ENCODE measurements around the gene ZSWIM4.
"Not testable (repeated sequence)": the region's sequence is repeated elsewhere in the genome, so short reads cannot be mapped to it uniquely, and the experiment has no call there.

The ZSWIM4 gene

GRCh38 chr19:13794757-13795589, at the start of gene ZSWIM4:
Gene ZSWIM4 (plus strand): TSS chr19:13795443. CDS start chr19:13795649, 206 bp downstream.
- POLR2A ChIA-PET: interaction anchor here (0.9 to 2.1 kb wide), 9 partner anchors 20 to 71 kb away, joined by 3 to 7 read pairs (median 4); partner anchors contain the start of gene MRI1
- peak; percentile 95 for DNase-seq (ENCODE audit: low read depth, low spot score)
- peak within 1 kb of the TSS; percentile 94 for H3K4me3 ChIP-seq (ENCODE audit: low read depth, low read length)
- CTCF ChIA-PET: interaction anchor here (0.7 to 6.7 kb wide), 3 partner anchors 9 to 68 kb away, joined by 3 to 65 read pairs (median 31); no protein-coding TSS in a partner anchor
- TF ChIP-seq, protein P1, sequence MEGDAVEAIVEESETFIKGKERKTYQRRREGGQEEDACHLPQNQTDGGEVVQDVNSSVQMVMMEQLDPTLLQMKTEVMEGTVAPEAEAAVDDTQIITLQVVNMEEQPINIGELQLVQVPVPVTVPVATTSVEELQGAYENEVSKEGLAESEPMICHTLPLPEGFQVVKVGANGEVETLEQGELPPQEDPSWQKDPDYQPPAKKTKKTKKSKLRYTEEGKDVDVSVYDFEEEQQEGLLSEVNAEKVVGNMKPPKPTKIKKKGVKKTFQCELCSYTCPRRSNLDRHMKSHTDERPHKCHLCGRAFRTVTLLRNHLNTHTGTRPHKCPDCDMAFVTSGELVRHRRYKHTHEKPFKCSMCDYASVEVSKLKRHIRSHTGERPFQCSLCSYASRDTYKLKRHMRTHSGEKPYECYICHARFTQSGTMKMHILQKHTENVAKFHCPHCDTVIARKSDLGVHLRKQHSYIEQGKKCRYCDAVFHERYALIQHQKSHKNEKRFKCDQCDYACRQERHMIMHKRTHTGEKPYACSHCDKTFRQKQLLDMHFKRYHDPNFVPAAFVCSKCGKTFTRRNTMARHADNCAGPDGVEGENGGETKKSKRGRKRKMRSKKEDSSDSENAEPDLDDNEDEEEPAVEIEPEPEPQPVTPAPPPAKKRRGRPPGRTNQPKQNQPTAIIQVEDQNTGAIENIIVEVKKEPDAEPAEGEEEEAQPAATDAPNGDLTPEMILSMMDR (IDR thresholded peaks at IDR 0.05; ENCODE audit: insufficient read depth, low read length, missing control alignments): no peak

GRCh38 chr19:13747098-13747453, 48.2 kb upstream of the ZSWIM4 start:
- ChIA-PET CTCF (interaction anchor here (1.2 to 1.3 kb wide), 2 partner anchors 15 to 499 kb away, joined by 3 to 4 read pairs; no protein-coding TSS in a partner anchor), POLR2A (interaction anchor here (1.2 to 2.3 kb wide), 3 partner anchors 16 to 693 kb away, joined by 3 to 11 read pairs (median 11); partner anchors contain the start of gene C19orf53)
- H3K4me3 ChIP-seq (ENCODE audit: low read depth, low read length): peak overlapping the region; percentile 80
- no peak for DNase-seq (ENCODE audit: low read depth, low spot score)
- TF ChIP-seq, protein P1 (IDR thresholded peaks at IDR 0.05; ENCODE audit: insufficient read depth, low read length, missing control alignments): no peak

- POLR2A ChIA-PET: interaction anchor here (1.1 to 2.3 kb wide), 4 partner anchors 15 to 694 kb away, joined by 3 to 11 read pairs (median 7); partner anchors contain the start of gene C19orf53
- CTCF ChIA-PET: interaction anchor here (0.9 to 2.4 kb wide), 11 partner anchors 11 to 500 kb away, joined by 3 to 9 read pairs (median 3); partner anchors contain the start of gene MRI1
- TF ChIP-seq, protein P1 (IDR thresholded peaks at IDR 0.05; ENCODE audit: insufficient read depth, low read length, missing control alignments): no peak
- peak overlapping the region; percentile 80 for H3K4me3 ChIP-seq (ENCODE audit: low read depth, low read length)
- no peak for DNase-seq (ENCODE audit: low read depth, low spot score)
Observed at GRCh38 chr19:13748169-13748828, 46.9 kb upstream of the ZSWIM4 start.

- no peak overlapping the region for H3K4me3 ChIP-seq (ENCODE audit: low read depth, low read length)
- no peak for DNase-seq (ENCODE audit: low read depth, low spot score)
- TF ChIP-seq, protein P1 (IDR thresholded peaks at IDR 0.05; ENCODE audit: insufficient read depth, low read length, missing control alignments): no peak
- ChIA-PET CTCF (interaction anchor here (1.2 kb wide), 1 partner anchor 9 kb away, joined by 3 read pairs; no protein-coding TSS in a partner anchor), POLR2A (no interaction called here)
Observed at GRCh38 chr19:13751436-13751835, 43.8 kb upstream of the ZSWIM4 start.

DNA sequence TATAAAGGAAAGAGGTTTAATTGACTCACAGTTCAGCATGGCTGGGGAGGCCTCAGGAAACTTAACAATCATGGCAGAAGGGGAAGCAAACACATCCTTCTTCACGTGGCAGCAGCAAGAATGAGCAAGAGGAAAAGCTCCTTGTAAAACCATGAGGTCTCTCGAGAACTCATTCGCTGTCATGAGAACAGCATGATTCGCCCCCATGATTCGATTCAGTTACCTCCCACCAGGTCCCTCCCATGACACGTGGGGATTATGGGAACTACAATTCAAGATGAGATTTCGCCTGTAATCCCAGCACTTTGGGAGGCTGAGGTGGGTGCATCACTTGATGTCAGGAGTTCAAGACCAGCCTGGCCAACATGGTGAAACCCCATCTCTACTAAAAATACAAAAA, 41.6 kb upstream of the ZSWIM4 start:
- H3K4me3 ChIP-seq (ENCODE audit: low read depth, low read length); CTCF ChIA-PET; POLR2A ChIA-PET; DNase-seq (ENCODE audit: low read depth, low spot score): not testable (repeated sequence)

- H3K4me3 ChIP-seq (ENCODE audit: low read depth, low read length): no peak overlapping the region
- TF ChIP-seq, protein P1 (IDR thresholded peaks at IDR 0.05; ENCODE audit: insufficient read depth, low read length, missing control alignments): no peak
- ChIA-PET CTCF (no interaction called here), POLR2A (interaction anchor here (1.0 kb wide), 1 partner anchor 8 kb away, joined by 5 read pairs; the partner anchor contains the start of gene MRI1)
- no peak for DNase-seq (ENCODE audit: low read depth, low spot score)
Observed at GRCh38 chr19:13756210-13756609, 39.0 kb upstream of the ZSWIM4 start.
